DOHH2 (cell line): Measurements from ENCODE around the gene NEK8.

ENCODE experiments used
- H3F3A ChIP-seq: fragments of 200-600 bp; sonication (generic), shearing (Covaris generic); 2 replicates; pipeline ENCODE4 v1.6.0; 2016; ENCODE audit warnings: antibody characterized with exemption, mild to moderate bottlenecking; ENCODE audit not compliant: control insufficient read depth, insufficient read depth
- H3K27ac ChIP-seq: fragments of 200-600 bp; sonication (generic); 2 replicates; pipeline ENCODE4 v1.5.1; 2014; ENCODE audit warnings: low read depth, mild to moderate bottlenecking, low read length, moderate library complexity
- H3K27me3 ChIP-seq: fragments of 200-600 bp; sonication (generic); 2 replicates; pipeline ENCODE4 v1.6.1; 2014; ENCODE audit warnings: mild to moderate bottlenecking, low read length, mixed read lengths; ENCODE audit not compliant: control insufficient read depth
- H3K36me3 ChIP-seq: fragments of 200-600 bp; sonication (generic); 2 replicates; pipeline ENCODE4 v1.6.1; 2014; ENCODE audit warnings: mild to moderate bottlenecking, low read length, moderate library complexity, mixed read lengths; ENCODE audit not compliant: control insufficient read depth
- H3K4me1 ChIP-seq: fragments of 200-600 bp; sonication (generic); 2 replicates; pipeline ENCODE4 v1.6.1; 2014; ENCODE audit warnings: mild to moderate bottlenecking, low read length, mixed read lengths; ENCODE audit not compliant: control insufficient read depth
- H3K4me2 ChIP-seq: fragments of 200-600 bp; sonication (generic); 2 replicates; pipeline ENCODE4 v1.6.0; 2014; ENCODE audit warnings: mild to moderate bottlenecking, low read length, moderate library complexity
- H3K4me3 ChIP-seq: fragments of 200-600 bp; sonication (generic); 2 replicates; pipeline ENCODE4 v1.5.1; 2014; ENCODE audit warnings: mild to moderate bottlenecking, low read length, mixed read lengths
- H3K79me2 ChIP-seq: fragments of 200-600 bp; sonication (generic); 2 replicates; pipeline ENCODE4 v1.6.1; 2014; ENCODE audit warnings: mild to moderate bottlenecking, low read length, mixed read lengths; ENCODE audit not compliant: control insufficient read depth
- H3K9me2 ChIP-seq: fragments of 200-600 bp; sonication (generic); replicated peaks from 2 replicates; pipeline ENCODE4 v1.6.1; 2014; ENCODE audit warnings: mild to moderate bottlenecking, low read length, mixed read lengths; ENCODE audit not compliant: control insufficient read depth
- H3K9me3 ChIP-seq: fragments of 200-600 bp; sonication (generic); 2 replicates; pipeline ENCODE4 v1.6.1; 2014; ENCODE audit warnings: antibody characterized with exemption, low read length, mixed read lengths; ENCODE audit not compliant: control insufficient read depth, insufficient read depth
- H4K20me1 ChIP-seq: fragments of 200-600 bp; sonication (generic); 2 replicates; pipeline ENCODE4 v1.6.0; 2014; ENCODE audit warnings: low read depth, mild to moderate bottlenecking, antibody characterized with exemption, low read length, moderate library complexity; ENCODE audit not compliant: control insufficient read depth, insufficient read depth
- EZH2phosphoT487 ChIP-seq: fragments of 200-600 bp; sonication (generic); IDR thresholded peaks from 2 replicates; pipeline ENCODE4 v1.6.1; 2017; ENCODE audit warnings: borderline replicate concordance, mild to moderate bottlenecking, antibody characterized with exemption, low read length, moderate library complexity, mixed read lengths
- TF ChIP-seq, protein P1 (sequence below): fragments of 200-600 bp; sonication (generic); IDR thresholded peaks from one replicate; pipeline ENCODE4 v1.5.1; 2014; ENCODE audit warnings: antibody characterized with exemption, mild to moderate bottlenecking, low read depth, low read length; ENCODE audit not compliant: poor library complexity, severe bottlenecking

NEK8 gene

GRCh38 chr17:28700830-28701492 lies 27.6 kb upstream of the NEK8 start:
- H3K4me1 ChIP-seq, result no peaks in the 10 kb centered on the region
- no peak overlapping the region for H3K27ac ChIP-seq
- H3K9me2 ChIP-seq, result no peaks in the 10 kb centered on the region
- H3F3A ChIP-seq, result no peaks in the 10 kb centered on the region
- no peaks in the 10 kb centered on the region for H3K79me2 ChIP-seq
- H3K9me3 ChIP-seq, result no peaks in the 10 kb centered on the region
- no peaks in the 10 kb centered on the region for H4K20me1 ChIP-seq
- H3K36me3 ChIP-seq, result peaks cover 85% of the 10 kb centered on the region
- no peak overlapping the region for H3K4me2 ChIP-seq
- TF ChIP-seq, protein P1, sequence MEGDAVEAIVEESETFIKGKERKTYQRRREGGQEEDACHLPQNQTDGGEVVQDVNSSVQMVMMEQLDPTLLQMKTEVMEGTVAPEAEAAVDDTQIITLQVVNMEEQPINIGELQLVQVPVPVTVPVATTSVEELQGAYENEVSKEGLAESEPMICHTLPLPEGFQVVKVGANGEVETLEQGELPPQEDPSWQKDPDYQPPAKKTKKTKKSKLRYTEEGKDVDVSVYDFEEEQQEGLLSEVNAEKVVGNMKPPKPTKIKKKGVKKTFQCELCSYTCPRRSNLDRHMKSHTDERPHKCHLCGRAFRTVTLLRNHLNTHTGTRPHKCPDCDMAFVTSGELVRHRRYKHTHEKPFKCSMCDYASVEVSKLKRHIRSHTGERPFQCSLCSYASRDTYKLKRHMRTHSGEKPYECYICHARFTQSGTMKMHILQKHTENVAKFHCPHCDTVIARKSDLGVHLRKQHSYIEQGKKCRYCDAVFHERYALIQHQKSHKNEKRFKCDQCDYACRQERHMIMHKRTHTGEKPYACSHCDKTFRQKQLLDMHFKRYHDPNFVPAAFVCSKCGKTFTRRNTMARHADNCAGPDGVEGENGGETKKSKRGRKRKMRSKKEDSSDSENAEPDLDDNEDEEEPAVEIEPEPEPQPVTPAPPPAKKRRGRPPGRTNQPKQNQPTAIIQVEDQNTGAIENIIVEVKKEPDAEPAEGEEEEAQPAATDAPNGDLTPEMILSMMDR, result no peak
- no peak for TF ChIP-seq EZH2phosphoT487
- H3K27me3 ChIP-seq, result no peaks in the 10 kb centered on the region
- H3K4me3 ChIP-seq, result no peak overlapping the region

GRCh38 chr17:28702026-28702751 lies 26.4 kb upstream of the NEK8 start:
- H3K36me3 ChIP-seq, result peaks cover 79% of the 10 kb centered on the region
- no peaks in the 10 kb centered on the region for H3K4me1 ChIP-seq
- no peak overlapping the region for H3K27ac ChIP-seq
- H3K27me3 ChIP-seq, result no peaks in the 10 kb centered on the region
- H3F3A ChIP-seq, result peaks cover 2% of the 10 kb centered on the region; the same call in 1 of the 2 replicates
- no peaks in the 10 kb centered on the region for H4K20me1 ChIP-seq
- H3K9me3 ChIP-seq, result no peaks in the 10 kb centered on the region
- no peak overlapping the region for H3K4me3 ChIP-seq
- TF ChIP-seq, protein P1, result no peak
- TF ChIP-seq EZH2phosphoT487, result no peak
- no peak overlapping the region for H3K4me2 ChIP-seq
- H3K9me2 ChIP-seq, result no peaks in the 10 kb centered on the region
- H3K79me2 ChIP-seq, result no peaks in the 10 kb centered on the region

DNA sequence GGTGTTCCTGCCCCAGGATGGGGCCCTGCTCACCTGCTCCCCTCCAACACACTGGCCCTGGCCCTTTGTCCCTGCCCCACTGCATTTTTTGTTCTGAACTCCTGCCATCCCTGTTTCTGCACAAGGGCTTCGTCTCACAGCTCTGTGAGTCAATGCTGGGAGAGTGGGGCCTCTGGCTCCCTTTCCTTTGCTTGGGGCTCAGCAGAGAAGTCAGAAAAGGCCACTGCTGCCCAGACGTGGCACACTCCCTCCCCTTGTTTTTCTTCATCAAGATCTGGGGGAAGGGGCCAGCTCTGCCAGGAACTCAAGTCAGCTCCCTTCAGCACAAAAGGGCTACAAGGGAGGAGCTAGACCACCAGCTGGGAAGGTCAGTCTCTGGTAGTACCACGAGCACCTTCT lies 25.8 kb upstream of the NEK8 start:
- Histone ChIP-seq H3K79me2 (no peaks in the 10 kb centered on the region), H3K27ac (no peak overlapping the region), H3K4me2 (no peak overlapping the region), H3K27me3 (no peaks in the 10 kb centered on the region), H3K9me3 (no peaks in the 10 kb centered on the region), H3K36me3 (peaks cover 73% of the 10 kb centered on the region), H3F3A (peaks cover 8% of the 10 kb centered on the region), H3K9me2 (no peaks in the 10 kb centered on the region), H3K4me1 (no peaks in the 10 kb centered on the region), H3K4me3 (no peak overlapping the region), H4K20me1 (no peaks in the 10 kb centered on the region)
- TF ChIP-seq, protein P1, result no peak
- no peak for TF ChIP-seq EZH2phosphoT487
